ENCODE measurements around the gene ATXN1. TPM values are rescaled to one million over a fixed set of nuclear protein-coding genes. Genes with fewer than 3 reads are reported as not detected.

Gene ATXN1
- total and polyA plus RNA-seq, 3 donors from 2014 or later, result 12.8 to 84.1 (median 64.3) TPM

DNA sequence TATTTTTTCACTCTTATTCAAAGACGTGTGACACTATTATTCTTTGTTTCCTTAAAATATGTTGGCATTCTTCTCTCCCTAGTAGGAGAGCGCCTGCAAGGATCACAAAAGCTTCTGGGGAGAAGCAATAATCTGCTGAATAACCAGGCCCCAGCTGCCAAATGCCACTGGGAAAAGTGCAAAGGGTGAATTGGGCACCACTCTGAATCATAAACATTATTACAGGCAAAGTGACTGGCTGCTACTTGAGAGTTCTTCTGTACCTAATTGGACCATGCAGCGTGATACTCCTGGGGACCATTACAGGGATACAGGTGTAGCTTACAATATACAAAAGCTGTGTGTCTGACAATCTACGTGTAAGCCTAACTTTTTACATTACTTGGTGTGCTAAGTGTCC lies 152.8 kb downstream of the ATXN1 start:
- intact Hi-C loops (cut with DNase I; ENCODE audit: low total_unique reads), result no loop called here
- no peaks in the 10 kb centered on the region for H3K4me1 ChIP-seq
- H3K36me3 ChIP-seq (ENCODE audit: low read depth, missing control alignments), result no peaks in the 10 kb centered on the region
- no peaks in the 10 kb centered on the region for H3K9me3 ChIP-seq
- H3K27ac ChIP-seq, result no peak overlapping the region
- no peaks in the 10 kb centered on the region for H3K27me3 ChIP-seq
- TF ChIP-seq POLR2A (IDR thresholded peaks at IDR 0.05), result no peak
- TF ChIP-seq, protein P1, sequence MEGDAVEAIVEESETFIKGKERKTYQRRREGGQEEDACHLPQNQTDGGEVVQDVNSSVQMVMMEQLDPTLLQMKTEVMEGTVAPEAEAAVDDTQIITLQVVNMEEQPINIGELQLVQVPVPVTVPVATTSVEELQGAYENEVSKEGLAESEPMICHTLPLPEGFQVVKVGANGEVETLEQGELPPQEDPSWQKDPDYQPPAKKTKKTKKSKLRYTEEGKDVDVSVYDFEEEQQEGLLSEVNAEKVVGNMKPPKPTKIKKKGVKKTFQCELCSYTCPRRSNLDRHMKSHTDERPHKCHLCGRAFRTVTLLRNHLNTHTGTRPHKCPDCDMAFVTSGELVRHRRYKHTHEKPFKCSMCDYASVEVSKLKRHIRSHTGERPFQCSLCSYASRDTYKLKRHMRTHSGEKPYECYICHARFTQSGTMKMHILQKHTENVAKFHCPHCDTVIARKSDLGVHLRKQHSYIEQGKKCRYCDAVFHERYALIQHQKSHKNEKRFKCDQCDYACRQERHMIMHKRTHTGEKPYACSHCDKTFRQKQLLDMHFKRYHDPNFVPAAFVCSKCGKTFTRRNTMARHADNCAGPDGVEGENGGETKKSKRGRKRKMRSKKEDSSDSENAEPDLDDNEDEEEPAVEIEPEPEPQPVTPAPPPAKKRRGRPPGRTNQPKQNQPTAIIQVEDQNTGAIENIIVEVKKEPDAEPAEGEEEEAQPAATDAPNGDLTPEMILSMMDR (IDR thresholded peaks at IDR 0.05), result no peak
- no peak for DNase-seq
- no peak overlapping the region for H3K4me3 ChIP-seq
- WGBS, 2 donors, result 87 to 96% methylated on average over 4 of the region's 4 CpGs

GRCh38 chr6:16602035-16602434 lies 159.2 kb downstream of the ATXN1 start:
- no peaks in the 10 kb centered on the region for H3K4me1 ChIP-seq
- TF ChIP-seq, protein P1 (IDR thresholded peaks at IDR 0.05), result no peak
- TF ChIP-seq POLR2A (IDR thresholded peaks at IDR 0.05), result no peak
- WGBS, 2 donors, result 91 to 93% methylated on average over 3 of the region's 3 CpGs
- H3K27ac ChIP-seq, result no peak overlapping the region
- intact Hi-C loops (cut with DNase I; ENCODE audit: low total_unique reads), result no loop called here
- H3K27me3 ChIP-seq, result no peaks in the 10 kb centered on the region
- no peaks in the 10 kb centered on the region for H3K36me3 ChIP-seq (ENCODE audit: low read depth, missing control alignments)
- no peaks in the 10 kb centered on the region for H3K9me3 ChIP-seq
- no peak overlapping the region for H3K4me3 ChIP-seq
- DNase-seq, result no peak

GRCh38 chr6:16600701-16601100 lies 160.6 kb downstream of the ATXN1 start:
- WGBS, 2 donors, result 91 to 98% methylated on average over 4 of the region's 4 CpGs
- Histone ChIP-seq H3K9me3 (no peaks in the 10 kb centered on the region), H3K27me3 (no peaks in the 10 kb centered on the region), H3K27ac (no peak overlapping the region), H3K36me3 (ENCODE audit: low read depth, missing control alignments) (no peaks in the 10 kb centered on the region), H3K4me1 (no peaks in the 10 kb centered on the region), H3K4me3 (no peak overlapping the region)
- no peak for DNase-seq
- TF ChIP-seq, protein P1 (IDR thresholded peaks at IDR 0.05), result no peak
- no peak for TF ChIP-seq POLR2A (IDR thresholded peaks at IDR 0.05)
- intact Hi-C loops (cut with DNase I; ENCODE audit: low total_unique reads), result no loop called here

DNA sequence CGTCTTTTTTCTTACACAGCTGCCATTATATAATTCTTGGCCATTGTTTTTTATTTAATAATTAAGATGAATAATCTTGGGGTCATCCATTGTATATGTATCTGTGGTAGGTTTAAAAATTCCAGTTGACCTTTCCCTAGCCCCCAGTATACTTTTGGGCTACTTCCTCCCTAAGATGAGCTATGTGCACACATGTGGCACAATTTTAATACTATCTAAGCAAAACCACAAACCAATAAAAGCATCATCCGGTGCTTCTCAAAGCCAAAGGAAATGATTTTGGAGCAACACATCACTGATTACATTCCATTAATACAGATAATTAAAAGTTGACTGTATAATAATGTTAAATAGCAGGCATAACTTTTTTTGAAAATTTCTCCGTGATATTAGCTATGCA lies 161.2 kb downstream of the ATXN1 start:
- intact Hi-C loops (cut with DNase I; ENCODE audit: low total_unique reads), result no loop called here
- TF ChIP-seq, protein P1 (IDR thresholded peaks at IDR 0.05), result no peak
- TF ChIP-seq POLR2A (IDR thresholded peaks at IDR 0.05), result no peak
- Histone ChIP-seq H3K4me3 (no peak overlapping the region), H3K36me3 (ENCODE audit: low read depth, missing control alignments) (no peaks in the 10 kb centered on the region), H3K4me1 (no peaks in the 10 kb centered on the region), H3K27me3 (no peaks in the 10 kb centered on the region), H3K9me3 (no peaks in the 10 kb centered on the region), H3K27ac (no peak overlapping the region)
- 92 to 98% methylated on average over 3 of the region's 3 CpGs for WGBS, 2 donors
- no peak for DNase-seq

GRCh38 chr6:16596616-16597331 lies 164.5 kb downstream of the ATXN1 start:
- WGBS, 2 donors, result 86 to 97% methylated on average over 9 to 10 of the region's 10 CpGs
- no peaks in the 10 kb centered on the region for H3K36me3 ChIP-seq (ENCODE audit: low read depth, missing control alignments)
- intact Hi-C loops (cut with DNase I; ENCODE audit: low total_unique reads), result no loop called here
- no peaks in the 10 kb centered on the region for H3K9me3 ChIP-seq
- no peaks in the 10 kb centered on the region for H3K4me1 ChIP-seq
- no peak for TF ChIP-seq POLR2A (IDR thresholded peaks at IDR 0.05)
- TF ChIP-seq, protein P1 (IDR thresholded peaks at IDR 0.05), result no peak
- H3K27me3 ChIP-seq, result no peaks in the 10 kb centered on the region
- H3K27ac ChIP-seq, result no peak overlapping the region
- no peak overlapping the region for H3K4me3 ChIP-seq
- no peak for DNase-seq

Data from testis (tissue), 3 donors.